IPS DF 19.7 (cell line): ENCODE results near the gene CCNL2.
"Not testable (repeated sequence)": the region's sequence is repeated elsewhere in the genome, so short reads cannot be mapped to it uniquely, and the experiment has no call there.

Experiments
- DNase-seq: peaks from one replicate; pipeline ENCODE4 v3.0.0-alpha.2; 2013; ENCODE audit warnings: low read depth, low spot score

The CCNL2 gene

DNA sequence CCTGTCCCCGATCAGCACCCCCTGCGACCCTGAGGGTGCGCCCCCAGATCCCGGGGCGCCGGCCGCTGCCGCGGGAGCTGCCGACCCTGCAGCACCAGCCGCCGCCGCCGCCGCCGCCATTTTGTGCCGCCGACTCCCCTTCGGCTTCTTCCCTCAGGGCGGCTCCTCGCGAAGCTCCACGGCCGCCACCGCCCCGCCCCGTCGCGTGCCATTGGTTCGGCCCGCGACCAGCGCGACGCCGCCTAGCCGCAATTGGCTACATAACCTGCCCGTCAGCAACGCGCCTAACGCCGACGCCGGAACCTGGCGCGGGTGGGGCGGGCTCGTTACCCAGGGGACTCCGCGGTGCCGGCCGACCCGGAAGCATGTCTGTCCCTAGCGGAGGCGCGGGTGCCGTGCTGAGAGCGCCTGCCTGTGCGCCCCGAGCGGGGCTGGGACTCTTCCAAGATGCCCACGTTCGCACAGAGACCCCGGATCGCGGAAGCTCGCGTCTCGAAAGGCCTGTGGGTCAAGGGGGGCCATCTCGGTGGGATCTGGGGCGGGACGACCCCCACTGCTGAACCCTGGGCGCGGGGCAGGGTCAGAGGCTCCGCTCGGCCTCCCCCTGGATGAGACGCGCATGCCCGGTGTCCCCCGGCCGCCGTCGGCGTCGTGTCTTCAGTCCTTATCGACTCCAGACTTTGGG, at the start of gene CCNL2:
Gene CCNL2 (minus strand): TSS at position 149 of the 685 bp plus-strand sequence. CDS start 29 bp downstream, at position 120.
- DNase-seq = peak; percentile 82

DNA sequence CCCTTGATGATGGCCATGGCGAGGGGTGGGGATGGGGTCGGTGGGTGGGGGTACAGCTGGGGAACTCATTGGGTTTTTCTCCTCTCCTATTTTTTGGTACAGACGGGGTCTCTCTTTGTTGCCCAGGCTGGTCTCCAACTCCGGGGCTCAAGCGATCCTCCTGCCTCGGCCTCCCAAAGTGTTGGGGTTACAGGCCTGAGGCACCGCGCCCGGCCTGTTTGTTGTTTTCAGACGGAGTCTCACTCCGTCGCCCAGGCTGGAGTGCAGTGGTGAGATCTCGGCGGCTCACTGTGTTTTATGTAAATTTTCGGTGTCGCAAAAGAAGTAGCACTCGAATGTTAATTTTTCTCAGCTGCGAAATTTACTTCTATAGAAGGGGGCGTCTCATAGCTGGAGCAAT, 47.5 kb upstream of the CCNL2 start:
- not testable (repeated sequence) for DNase-seq

DNA sequence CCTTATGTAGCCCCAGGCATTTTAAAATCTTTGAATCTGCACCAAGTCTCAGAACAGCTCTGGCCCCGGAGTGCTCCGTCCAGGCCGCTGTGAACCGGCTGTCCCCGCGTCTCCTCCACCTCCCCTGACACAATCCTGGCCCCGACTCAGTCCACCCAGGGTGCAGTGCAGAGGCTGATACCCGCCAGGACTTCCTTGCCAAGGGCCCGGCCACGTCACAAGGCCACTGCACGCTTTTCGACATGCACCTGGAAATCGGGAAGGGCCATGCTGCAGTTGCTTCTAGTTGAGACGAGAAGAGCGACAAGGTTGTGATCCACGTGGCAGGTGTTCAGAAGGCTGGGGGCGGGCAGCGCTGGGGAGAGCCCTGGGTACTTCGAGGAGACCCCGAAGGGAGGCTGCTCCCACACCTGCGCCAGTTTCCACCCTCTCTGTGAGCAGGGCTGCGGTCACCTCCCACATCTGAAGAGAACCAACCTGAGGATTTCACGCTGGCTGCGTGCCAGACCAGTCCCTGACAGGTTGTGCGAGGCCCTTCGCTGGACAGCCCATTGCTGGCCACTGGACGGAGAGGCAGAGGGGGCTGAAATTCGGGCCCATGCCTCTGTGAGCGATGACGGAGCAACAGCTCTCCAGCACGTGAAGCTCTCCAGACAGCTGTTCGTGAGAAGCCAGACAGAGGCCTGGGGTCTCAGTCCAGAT, 43.1 kb upstream of the CCNL2 start:
- no peak for DNase-seq

DNA sequence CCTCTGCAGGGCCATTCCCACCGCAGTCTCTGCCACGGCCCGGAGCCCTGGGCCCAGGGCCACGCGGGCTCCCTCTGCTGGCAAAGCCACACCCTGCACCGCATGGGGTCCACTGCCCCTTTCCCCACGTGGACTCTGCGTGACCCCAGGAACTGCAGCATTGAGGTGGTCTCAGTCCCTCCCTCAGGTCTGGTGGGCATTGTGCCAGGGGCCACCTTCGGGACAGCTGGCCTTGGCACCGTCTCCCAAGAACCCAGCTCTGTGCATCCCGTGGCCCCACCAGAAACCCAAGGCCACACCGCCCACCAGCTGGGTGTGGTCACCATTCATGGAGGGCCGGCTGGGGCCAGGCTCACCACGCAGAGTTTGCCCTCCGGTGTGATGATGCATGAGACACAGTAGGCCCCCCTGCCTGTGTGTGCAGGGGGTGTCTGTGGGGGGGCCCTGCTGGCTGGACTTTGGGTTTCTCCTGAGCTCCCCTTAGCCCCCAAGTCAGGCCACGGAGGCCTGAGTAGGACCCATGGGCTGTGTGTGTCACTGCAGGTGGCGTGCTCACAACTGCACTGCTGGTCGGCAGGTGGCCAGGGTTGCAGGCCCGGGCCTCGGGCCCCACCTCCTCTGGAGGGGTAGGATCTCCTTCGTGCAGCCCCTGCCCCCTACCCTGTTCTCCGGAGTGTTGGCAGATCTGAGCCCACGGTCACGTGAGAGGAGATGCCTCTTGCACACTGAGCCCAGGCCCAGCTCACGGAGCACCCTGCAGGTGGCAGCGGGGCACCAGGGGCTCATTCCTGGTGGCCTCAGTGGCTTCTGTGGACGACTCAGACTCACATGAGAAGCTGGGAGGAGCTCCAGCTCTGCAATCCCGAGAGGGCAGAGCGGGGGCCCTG, 42.1 kb upstream of the CCNL2 start:
- no peak for DNase-seq

DNA sequence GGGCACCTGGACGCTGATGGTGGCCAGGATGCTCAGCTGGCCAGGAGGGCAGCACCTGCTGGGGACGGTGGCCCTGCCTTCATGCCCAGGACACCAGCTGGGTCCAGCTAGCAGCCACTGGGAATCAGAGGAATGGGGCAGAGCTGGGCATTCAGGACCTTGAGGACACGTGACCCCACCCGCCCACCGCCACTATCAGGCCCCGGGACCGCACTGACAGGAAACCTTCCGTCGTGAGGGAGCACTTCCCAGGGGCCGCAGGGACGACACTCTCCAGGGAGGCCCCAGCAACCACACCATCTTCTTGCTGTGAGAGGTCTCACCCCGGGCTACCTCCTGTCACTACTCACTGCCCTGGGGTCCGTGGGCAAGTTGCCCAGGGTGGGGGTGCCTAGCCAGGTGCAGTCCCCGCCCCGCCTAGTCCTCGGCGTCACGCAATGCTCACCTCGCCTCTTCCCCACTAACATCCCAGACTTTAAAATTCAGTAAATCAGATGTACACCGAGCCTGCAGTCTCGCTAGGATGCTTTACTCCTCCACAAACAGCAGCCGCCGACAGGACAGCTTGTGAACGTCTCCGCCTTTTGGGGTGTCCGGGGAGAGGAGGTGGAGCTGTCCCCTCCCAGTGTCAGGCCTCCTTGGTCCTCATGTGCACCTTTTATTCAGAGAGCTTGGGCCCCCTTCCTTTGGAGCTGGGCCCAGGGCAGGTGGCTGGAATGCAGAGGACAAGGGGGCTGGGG, 41.3 kb upstream of the CCNL2 start:
- DNase-seq = no peak

DNA sequence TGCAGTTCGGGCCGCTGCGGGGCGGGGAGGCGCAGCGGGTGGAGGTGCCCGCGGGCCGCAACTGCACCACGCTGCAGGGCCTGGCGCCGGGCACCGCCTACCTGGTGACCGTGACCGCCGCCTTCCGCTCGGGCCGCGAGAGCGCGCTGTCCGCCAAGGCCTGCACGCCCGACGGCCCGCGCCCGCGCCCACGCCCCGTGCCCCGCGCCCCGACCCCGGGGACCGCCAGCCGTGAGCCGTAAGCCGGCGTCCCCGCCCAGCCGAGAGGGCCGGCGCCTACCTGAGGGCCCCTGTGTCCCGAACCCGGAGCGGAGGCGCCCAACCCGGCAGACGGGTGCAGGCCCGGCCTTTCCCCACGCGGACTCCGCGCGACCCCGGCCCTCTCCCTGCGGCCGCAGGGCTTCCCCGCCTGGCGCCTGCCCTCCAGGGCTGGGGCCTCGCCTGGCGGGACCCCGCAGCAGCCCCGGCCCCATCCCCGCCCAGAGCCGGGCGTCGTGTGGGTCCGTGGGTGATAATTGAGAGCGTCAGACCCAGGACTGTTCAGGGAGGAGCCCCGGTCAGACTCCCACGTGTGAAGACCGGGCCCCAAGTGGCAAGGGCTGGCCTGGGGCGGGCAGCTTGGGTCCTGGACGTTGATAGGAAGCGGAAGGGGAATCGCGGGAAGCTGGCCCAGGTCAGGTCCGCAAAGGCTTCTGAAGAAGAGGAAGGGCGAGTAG, 40.6 kb upstream of the CCNL2 start:
- no peak for DNase-seq

DNA sequence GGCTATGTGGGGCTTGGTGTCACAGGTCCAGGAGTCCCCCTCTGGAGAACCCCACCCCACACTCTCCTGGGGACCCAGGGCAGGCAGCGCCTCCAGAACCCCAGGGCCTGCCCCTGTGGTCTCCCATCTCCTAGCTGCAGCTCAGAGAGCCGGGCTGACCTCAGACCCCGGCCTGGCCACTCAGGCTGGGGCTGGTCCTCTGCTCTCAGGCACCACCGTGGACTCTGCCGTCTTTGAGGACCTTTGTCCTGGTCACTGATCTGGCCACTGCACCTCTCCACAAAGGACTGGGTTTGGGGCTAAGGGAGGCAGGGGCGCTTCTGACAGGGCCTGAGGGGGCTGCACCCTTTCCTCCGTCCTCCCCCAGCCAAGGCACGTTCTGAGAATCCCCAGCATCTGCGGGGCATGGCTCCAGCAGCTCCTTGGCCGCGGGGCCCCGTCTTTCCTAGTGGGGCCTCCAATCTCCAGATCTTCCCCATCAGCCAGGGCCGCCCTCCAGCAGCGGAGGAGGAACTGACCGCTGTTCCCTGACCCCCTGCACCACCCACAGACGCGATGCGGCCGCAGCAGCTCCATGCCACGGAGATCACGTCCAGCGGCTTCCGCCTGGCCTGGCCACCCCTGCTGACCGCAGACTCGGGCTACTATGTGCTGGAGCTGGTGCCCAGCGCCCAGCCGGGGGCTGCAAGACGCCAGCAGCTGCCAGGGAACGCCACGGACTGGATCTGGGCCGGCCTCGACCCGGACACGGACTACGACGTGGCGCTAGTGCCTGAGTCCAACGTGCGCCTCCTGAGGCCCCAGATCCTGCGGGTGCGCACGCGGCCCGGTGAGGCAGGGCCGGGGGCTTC, 39.6 kb upstream of the CCNL2 start:
- DNase-seq = no peak

DNA sequence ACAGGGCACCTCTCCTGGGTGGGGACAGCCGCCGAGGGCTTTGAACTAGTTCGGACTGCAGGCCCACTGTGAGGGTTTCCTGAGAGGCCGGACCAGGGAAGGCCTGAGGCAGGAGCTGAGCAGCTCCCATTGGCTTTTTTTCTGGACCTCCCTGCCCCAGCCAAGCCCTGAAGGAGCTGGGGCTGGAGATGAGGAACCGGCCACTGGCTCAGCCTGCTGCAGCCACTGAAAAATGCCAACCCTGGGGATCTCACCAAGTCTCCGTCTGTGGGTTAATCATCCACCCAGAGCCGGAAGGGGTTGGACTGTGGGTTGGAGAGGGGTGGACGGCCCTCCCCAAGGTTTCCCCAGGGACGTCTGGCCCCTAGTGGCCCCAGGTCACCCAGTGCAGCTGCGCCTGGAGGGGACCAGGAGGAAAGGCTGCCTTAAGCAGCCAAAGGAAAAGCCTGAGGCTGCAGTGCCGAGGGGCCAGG, 38.8 kb upstream of the CCNL2 start:
- no peak for DNase-seq

DNA sequence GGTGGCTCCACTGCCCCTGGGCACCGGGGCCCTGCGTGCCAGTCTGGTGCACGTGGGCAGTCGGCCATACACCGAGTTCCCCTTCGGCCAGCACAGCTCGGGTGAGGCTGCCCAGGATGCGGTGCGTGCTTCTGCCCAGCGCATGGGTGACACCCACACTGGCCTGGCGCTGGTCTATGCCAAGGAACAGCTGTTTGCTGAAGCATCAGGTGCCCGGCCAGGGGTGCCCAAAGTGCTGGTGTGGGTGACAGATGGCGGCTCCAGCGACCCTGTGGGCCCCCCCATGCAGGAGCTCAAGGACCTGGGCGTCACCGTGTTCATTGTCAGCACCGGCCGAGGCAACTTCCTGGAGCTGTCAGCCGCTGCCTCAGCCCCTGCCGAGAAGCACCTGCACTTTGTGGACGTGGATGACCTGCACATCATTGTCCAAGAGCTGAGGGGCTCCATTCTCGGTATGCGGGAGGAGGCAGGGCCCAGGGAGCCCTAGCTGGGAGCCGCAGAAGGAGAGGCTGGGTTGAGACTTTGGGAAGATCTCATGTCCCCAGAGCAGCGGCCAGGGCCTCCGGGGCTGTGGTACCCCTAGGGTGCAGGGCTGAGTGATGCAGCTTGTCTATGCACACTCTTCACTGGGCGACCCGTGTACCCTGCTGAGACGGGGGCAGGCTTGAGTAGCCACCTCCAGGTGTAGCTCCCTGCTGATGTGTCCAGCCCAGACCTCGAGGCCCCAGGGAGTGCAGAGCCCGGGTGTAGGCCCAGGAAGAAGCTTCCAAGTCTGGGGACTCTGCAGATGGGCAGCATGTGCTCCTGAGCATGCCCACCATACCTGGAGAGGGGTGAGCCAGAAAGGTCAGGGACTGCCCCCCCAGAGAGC, 38.1 kb upstream of the CCNL2 start:
- DNase-seq = no peak

DNA sequence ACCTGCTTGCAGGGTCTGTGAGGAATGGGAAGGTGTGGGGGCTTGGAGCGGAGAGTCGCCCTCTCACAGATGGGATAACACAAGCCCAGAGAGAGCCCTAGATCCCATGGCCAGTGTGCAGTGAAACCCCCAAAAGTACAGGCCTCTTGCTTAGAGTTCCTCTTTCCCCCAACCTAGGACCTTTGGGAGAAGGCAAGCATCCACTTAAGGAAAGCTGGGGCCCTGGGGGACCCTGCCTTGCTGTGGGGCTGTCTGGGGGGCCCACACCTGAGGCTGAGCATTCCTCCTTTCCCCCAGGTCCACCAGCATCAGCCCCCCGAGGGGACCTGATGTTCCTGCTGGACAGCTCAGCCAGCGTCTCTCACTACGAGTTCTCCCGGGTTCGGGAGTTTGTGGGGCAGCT, 37.5 kb upstream of the CCNL2 start:
- DNase-seq = no peak

DNA sequence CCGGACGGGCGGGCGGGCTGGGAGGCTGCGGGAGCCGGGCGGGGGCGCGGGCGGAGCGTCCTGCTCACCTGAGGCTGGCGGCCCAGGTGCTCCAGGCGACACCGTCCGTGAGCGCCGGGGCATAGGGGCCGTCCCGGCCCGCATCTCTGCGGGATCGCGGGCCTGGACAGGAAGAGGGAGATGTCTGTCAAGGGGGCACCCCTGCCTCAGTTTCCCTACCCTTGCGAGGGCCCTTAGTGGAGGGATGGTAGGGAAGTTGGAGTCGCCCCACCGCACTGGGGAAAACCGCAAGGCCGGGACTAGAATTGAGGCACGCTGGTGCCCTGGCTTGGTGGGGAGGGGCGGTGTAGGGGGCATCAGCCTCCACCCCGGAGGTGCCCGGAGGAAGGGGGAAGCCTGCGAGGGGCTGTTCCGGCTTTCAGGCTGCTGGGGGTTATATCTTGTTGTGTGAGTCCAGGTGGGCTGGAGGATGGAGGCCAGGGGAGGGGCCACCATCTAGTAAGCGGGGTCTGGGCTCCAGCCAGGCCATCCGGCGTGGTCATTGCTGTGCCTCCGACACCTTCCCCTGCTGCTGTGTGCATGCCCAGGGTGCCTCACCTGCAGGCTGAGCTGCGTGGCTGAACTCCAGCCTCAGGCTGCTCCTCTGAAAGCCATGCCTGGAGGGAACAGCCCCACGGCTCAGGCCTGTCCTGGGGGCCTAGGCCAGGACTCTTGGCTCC, 36.9 kb upstream of the CCNL2 start:
- DNase-seq = no peak

DNA sequence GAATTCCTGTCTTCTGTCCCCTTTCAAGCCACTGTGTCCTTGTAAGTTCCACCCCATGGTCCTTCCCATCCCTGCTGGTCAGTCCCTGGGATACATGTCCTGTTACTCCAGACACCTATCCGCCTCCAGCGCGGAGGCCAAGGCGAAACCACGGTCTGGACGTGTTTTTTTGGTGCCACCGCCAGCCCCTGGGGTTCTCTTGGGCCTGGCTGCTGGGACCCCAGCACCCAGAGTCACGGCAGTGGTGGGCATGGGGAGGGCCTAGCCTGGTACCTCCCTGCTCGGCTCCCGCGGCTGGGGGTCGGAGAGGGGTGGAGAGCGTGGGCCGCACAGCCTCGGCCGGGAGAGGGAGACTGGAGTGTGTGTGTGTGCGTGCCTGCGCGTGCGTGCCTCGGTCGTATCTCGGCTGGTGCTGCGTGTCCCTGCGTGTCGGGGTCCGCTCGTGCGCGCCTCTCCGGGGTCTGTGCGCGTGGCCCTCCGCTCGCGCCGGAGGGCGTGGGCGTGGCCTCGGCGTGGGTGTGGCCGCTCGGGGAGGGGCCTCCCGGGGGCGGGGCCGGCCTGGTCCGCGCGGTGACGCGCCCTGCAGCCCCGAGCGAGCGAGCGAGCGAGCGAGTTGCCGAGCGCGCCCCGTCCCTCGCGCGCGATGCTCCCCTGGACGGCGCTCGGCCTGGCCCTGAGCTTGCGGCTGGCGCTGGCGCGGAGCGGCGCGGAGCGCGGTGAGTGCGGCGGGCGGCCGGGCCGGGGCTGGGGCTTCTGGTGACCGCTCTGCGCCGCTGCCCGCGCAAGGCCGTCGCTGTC, 36.2 kb upstream of the CCNL2 start, which contains the start of gene VWA1:
Gene VWA1 (plus strand): TSS at position 585 of the 798 bp plus-strand sequence. CDS start 59 bp downstream, at position 644.
- DNase-seq = no peak

DNA sequence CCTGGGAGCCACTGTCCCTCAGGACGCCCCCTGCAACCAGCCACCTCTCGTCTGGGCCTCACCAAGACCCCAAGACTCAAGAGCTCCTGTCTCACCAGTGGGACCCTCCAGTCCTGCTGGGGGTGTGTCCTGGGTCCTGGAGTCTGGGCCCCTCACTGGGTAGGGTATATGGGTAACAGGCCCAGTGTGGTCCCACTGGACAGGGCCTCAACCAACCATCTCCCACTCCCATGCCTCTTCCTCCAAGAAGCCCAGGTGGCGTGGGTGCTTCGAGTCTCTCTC, 35.6 kb upstream of the CCNL2 start:
- no peak for DNase-seq

DNA sequence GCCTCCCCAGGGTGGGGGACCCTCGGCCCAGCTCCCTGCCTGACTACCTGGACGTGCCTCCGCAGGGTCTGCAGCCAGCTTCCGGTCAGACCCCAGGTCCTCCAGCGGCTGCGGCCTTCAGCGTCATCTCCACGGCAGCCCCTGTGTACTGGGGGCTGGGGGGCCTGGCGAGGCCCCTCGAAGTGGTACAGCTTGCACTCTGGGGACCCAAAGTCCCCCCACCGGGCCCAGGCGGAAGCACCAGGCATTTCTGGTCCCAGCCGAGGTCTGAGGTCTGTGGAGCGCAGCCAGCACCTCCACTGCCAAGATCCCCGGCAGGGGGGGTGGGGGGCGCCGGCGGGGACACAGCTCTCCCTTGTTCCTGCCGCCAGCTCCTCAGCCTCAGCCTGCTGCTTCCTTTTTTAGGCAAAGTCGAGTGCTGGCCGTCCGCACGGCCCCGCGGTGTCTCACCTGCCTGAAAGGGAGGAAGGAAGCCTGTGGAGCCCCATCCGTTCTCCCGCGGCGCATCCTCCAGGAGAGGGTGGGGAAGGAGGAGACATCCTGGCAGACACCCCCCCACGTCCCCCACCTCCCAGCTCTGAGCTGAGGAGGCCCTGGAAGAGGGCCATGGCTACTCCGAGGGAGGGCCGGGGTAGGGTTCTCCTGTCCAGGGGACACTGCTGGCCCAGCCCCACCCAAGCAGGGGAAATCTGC, 35.1 kb upstream of the CCNL2 start:
- DNase-seq = no peak

DNA sequence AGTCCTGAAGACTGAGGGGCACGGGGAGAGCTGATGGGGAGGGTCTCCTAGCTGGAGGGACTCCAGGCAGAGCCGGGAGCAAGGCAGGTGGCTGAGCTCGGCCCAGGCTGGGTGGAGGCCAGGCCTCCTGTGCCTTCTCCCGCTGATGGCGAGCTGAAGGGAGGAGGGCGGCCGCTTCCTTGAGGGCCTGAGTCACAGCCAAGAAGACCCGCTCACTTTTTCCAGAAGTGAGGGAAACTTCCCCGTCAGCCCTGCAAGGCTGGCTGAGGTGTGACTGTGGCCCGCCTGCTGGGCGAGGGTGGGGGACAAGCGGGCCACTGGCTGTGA, 34.6 kb upstream of the CCNL2 start:
- no peak for DNase-seq

DNA sequence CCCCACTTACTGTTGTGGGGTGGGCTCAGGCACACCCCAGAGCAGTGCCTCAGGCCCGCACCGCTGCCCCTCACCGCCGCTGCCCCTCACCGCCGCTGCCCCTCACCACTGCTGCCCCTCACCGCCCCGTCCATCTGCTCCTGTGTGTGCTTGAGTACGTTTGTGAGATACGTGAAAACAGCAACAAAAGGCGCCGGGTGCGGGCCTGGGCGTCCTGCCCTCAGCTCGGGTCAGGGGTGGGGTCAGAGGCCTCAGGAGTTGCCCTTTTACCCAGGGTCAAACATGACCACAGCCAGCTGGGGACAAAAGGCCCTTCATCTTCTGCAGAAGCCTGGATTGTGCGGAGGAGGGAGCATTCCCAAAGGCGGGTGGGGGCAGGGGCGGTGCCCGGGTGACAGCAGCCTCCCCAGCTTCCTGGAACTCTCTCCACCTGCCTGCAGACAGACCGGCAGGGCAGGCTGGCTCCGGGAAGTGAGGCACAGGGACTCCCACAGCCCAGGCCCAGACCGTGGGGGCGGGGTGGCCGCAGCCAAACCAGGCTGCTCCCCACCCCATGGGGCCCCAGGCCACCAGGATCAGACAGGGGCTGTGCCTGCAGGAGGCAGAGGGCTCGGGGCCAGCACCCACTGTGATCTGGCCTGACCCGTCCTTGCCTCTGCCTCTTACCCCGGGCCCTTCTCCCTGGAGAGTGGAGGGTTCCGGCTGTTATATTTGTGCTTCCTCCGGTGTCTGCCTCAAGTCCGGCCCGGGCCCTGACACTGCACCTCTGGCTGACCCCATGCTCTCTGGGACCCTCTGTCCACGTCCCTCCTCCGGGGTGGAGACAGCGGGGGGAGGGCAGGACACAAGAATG, 34.0 kb upstream of the CCNL2 start:
- DNase-seq = no peak
